DMS53 (cell line): ENCODE results near the gene NHEJ1.
A peak's percentile ranks its signal among the peaks of the same experiment; 100 is the strongest.

Experiments
- DNase-seq: peaks from one replicate; lab custom pipeline; 2025; lab: John Stamatoyannopoulos, UW

The NHEJ1 gene

DNA sequence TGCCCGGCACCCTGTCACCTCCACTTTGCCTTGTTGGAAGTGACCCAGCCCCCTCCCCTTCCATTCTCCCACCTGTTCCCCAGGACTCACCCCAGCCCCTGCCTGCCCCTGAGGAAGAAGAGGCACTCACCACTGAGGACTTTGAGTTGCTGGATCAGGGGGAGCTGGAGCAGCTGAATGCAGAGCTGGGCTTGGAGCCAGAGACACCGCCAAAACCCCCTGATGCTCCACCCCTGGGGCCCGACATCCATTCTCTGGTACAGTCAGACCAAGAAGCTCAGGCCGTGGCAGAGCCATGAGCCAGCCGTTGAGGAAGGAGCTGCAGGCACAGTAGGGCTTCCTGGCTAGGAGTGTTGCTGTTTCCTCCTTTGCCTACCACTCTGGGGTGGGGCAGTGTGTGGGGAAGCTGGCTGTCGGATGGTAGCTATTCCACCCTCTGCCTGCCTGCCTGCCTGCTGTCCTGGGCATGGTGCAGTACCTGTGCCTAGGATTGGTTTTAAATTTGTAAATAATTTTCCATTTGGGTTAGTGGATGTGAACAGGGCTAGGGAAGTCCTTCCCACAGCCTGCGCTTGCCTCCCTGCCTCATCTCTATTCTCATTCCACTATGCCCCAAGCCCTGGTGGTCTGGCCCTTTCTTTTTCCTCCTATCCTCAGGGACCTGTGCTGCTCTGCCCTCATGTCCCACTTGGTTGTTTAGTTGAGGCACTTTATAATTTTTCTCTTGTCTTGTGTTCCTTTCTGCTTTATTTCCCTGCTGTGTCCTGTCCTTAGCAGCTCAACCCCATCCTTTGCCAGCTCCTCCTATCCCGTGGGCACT is 21.9 kb upstream of the NHEJ1 start:
- DNase-seq = no peak

DNA sequence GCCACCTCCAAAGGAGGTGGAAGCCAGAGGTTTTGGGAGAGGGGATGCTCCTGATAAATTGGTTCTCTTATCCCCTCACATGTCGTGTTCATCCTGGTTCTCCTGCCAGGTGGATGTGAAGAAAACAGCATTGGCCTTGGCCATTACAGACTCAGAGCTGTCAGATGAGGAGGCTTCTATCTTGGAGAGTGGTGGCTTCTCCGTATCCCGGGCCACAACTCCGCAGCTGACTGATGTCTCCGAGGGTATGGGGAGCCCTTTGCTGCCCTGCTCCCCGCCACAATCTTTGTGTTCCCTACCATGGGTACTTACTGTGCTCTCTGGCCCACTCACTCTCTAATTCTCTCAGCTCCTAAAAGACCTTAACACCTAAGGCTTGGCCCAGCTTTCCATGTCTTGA is 20.9 kb upstream of the NHEJ1 start:
- DNase-seq = no peak

DNA sequence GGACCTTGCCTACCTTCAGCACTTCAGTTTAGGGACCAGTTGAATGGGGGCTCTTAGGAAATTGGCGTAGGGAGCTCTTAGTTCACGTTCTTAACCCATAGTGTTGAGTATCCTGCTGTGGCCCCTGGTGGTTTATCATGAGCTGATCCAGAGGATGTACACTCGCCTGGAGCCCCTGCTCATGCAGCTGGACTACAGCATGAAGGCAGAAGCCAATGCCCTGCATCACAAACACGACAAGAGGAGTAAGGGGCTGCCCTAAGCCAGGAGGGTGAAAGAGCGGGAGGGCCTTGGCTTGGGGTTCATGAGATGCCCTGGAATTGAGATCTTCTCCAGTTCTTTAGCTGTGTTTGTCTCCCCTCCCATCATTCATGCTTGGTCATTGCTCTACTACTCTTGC is 20.3 kb upstream of the NHEJ1 start:
- DNase-seq = no peak

DNA sequence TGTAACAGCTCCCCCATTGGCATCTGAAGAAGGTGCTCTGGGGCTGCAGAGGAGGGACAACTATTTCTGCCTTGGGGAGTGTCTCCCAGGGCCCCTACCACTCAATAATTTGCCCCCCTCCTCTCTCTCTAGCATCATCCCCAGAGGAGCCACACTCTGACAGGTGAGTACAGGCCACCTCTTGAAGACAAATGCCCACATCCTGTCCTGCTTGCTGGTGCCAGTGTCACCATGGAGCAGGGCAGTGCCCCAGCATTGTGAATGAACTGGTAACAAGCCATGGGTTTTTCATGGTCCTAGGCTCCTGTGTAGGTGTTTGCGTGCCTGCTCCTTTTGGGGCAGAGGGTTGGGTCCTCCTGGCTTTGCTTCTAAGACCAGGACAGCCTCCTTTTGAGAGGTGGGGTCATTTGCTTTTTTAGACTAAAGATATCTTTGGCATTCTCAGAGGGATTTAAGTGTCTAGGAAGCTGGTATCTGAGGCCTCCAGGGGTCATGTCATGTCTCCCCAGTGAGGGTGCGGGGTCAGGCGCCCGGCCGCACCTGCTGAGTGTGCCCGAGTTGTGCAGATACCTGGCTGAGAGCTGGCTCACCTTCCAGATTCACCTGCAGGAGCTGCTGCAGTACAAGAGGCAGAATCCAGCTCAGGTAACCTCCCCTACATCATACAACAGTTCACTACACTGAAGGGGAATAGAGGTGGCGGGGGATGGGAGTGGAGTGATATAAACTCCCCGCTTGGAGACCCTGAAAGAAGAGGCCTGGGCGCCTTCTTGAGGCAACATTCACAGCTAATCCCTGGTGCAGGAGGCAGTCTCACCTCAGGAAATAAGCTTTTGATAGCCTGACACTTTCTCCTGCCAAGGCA is 19.2 kb upstream of the NHEJ1 start:
- no peak for DNase-seq

GRCh38 chr2:219178377-219179175 is 18.0 kb upstream of the NHEJ1 start:
- peak; percentile 68 for DNase-seq

- DNase-seq = peak; percentile 91
Observed at GRCh38 chr2:219177552-219178376, 17.1 kb upstream of the NHEJ1 start, which contains the start of gene RETREG2. TSS of gene RETREG2 (plus strand) at chr2:219178275. CDS start at chr2:219178353, 78 bp downstream.

DNA sequence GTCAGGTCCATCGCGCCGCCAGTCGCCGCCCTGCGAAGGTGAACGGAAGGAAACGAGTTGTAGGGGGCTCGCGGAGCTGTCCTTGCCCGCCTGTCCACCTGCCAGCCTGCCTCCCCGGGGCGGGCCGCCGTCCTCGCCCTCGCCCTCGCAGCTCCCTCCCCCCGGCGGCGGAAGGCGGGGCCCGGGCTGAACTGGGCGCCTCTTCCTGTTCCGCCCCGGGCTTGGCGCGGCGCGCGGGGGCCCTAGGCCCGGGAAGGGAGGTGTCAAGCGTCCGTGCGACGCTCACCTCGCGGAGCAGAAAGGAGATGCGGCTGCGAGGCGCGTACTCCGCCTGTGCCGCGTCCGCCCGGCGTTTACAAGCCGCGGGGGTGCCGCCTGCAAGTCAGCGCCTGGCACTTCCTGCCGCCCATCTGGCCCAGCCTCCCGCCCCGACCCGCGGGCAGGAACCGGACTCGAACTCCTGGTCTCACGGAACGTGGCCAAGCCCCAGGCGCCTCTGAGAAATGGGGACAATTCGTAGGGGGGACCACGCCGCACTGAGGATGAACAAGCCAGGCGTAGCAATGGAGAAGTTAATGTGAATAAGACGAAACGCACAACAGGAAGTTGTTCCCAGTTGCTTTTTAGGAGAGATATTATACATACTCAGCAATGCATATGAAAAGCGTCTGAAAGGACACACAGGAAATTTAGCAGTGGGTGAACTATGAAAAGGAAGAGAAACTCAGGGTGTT is 16.4 kb upstream of the NHEJ1 start, which contains the start of gene CNPPD1:
Gene CNPPD1, minus strand, starts transcription at position 108 of the 734 bp plus-strand sequence. Its CDS starts 97 bp downstream, at position 11.
- peak; percentile 94 for DNase-seq

- peak; percentile 71 for DNase-seq
Observed at GRCh38 chr2:219175928-219176817, 15.6 kb upstream of the NHEJ1 start.

DNA sequence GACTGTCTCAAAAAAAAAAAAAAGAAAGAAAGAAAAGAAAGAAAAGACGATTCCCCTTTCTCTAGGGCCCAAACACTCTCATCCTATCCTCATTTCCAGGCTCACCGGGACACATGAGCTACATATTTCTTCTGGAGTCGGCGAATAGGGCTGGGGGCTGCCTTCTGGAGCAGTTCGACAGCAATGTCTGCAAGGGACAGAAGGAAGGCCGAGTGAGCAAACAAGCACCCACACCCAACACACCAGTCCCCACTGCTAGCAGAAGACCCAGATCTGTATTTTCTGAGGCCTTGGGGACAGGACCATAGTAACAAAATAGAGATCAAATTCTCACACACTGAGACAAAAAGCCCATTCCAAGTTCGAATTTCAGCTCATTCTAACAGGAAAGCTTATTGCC is 14.9 kb upstream of the NHEJ1 start:
- DNase-seq = no peak

DNA sequence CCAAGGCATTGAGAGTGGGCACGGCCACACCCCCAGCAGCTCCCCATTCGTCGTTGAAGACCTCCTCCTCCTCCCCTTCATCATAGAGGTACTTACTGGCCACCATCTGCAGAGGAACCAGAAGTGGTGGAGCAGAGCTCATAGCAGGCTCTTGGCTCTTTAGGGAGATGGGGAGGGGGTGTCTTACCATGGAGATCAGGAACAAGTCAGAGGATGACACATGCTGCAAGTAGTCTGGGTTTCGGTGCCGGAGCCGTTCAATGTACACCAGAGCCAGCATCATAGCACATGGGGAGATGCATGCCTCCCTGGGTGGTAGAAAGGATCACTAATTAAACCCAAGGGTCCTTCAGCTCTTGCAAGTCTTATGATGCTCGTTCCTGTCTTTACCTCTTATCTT is 14.2 kb upstream of the NHEJ1 start:
- no peak for DNase-seq

- no peak for DNase-seq
Observed at GRCh38 chr2:219174146-219174545, 13.5 kb upstream of the NHEJ1 start.

- no peak for DNase-seq
Observed at GRCh38 chr2:219173176-219173575, 12.6 kb upstream of the NHEJ1 start.

- DNase-seq = no peak
Observed at GRCh38 chr2:219172231-219173154, 11.9 kb upstream of the NHEJ1 start.

DNA sequence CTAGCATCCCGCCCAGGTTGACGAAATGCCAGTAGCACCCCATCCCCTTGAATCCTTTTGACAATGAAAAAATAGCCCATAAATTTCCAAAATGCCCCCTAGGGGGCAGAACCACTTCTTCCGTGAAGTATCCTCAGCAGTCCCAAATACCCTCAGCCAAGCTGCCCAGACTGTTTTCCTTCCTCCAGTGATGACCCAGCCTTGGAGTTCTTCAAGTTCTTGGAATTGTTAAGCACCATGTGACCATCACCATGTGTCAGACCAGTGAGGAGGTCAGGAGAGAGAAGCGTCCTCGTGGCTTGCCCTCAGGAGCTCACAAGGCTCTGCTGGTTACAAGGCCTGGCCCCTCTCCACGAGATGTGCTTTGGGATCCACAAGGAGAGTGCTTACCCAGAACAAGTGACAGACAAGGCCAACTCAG is 10.6 kb upstream of the NHEJ1 start:
- DNase-seq = peak; percentile 58

GRCh38 chr2:219169930-219170654 is 9.5 kb upstream of the NHEJ1 start, which contains the start of gene SLC23A3:
TSS of gene SLC23A3 (minus strand) at chr2:219170029. CDS start at chr2:219169984, 45 bp downstream.
- DNase-seq = no peak

DNA sequence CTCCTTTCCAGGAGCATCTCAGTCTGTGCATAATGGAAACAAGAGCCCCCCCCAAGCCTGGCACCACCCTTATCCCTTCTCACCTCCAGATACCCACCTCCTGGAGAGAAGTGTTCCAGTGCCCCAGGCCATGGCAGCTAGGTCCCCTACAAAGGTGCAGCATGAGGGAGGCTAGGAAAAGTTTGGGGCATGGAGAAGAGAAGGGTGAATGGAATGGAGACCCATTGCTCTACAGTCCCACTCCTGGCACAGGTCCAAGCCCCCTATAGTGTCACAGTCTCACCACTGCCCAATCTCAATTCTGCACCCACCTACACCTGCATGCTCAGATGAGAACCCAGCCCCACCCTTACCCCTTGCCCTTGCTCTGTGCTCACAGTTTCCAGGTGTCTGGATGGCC is 8.3 kb upstream of the NHEJ1 start:
- DNase-seq = no peak

- no peak for DNase-seq
Observed at GRCh38 chr2:219168526-219168925, 7.9 kb upstream of the NHEJ1 start.
